A549 treated with ZK216348 at 1 μM for 4 hours (cell line): Measurements from ENCODE around the gene OR6B2. TPM values are rescaled to one million over a fixed set of nuclear protein-coding genes. Genes with fewer than 3 reads are reported as not detected.

Experiments
- total RNA-seq: library from RNA; stranded (reverse); fragments of 200-300 nt; extraction: Qiagen RNA extraction; gene quantifications from 5 replicates; pipeline ENCODE4 v1.2.3, GENCODE V29; 2022; ENCODE audit warnings: low read depth

OR6B2 gene
- not detected in 5 replicates for total RNA-seq

DNA sequence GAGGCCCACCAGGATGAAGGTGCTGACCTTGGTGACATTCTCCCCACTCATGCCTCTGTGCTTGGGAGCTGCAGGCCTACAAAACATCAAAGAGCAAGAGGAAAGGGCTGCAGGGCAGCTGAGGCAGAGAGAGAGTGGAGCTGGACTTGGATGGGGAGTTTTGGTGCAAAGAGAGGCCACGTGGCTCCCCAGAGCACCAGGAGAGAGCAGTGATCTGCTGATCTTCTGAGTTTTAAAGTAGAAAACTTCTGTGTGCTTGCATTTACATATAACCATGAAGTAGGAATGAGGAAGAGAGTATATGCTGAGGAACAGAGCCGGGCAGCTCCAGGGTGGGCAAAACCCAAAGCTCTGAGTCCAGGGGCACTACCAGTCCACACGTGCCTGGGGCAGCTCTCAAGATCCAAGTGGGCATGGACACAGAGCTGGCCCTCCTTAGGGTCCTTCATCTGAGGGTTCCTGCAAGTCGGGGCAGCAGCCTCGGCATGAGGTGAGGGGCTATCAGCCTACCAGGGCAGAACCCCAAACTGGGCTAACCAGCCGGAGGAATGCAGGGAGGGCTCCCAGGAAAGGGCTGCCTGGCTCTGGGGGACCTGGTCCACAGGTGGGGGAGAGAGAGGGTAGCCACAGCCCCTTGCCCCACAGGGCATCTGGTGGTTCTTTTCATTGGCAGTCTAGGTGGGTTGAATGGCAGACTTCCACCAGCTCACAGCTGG is at the start of gene OR6B2:
OR6B2 (minus strand) TSS at position 51 of the 716 bp plus-strand sequence; CDS start at position 51, 0 bp downstream.

DNA sequence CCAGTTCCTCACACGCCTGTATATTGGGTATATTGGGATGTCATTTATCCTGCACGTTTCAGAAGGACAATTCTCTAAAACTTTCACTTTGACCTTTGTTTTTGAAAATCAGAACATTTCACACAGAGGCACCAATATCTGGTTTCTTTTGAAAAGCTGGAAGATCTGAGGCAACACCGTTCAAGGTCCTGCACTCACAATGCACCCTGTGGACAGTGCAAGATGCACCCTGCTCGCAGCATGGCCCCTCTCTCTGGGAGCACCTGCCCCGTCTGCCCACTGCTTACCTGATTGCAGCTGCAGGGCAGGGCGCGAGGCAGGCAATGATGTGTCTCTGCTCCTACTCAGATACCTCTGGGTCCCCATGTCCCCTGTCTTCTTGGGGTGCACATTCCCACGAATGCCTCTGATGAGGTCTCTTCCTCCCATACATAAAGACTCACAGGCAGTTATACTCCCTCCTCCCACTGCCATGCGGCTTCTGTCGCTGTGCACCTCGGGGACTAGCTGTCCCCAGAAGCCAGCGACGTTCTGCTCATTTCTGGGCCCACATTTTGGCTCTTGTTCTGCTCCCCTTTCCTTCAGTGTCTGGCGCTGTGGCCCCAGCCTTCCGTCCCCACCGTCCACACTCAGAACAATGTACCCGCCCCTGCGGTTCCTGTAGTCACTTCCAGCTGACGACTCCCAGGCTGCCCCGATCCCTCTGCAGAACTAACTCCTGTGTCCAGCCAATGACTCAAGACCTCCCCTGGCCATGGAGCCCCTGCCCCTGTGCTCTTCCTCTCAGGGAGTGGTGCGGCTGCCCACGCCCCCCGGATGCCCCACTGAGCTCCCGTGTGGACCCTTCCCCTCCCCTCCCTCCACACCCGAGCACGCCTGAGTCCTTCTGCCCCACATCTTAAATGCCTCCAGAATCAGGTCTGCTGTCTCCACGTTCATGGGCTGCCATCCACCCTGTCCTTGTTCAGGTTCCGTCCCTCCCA is 23.2 kb upstream of the OR6B2 start, which contains the start of gene OR6B3:
OR6B3 (minus strand) TSS at position 349 of the 983 bp plus-strand sequence.

Other genes with a start within 250 kb of the OR6B2 start
- gene NDUFA10, start 5.1 kb downstream of the OR6B2 start, total RNA-seq = 128 to 140 TPM (median 130 TPM) in 5 replicates
- not detected in 5 replicates for gene OR6B3, start 23.1 kb upstream of the OR6B2 start, total RNA-seq
- gene COPS9, start 105.9 kb upstream of the OR6B2 start, total RNA-seq = 234 to 310 TPM (median 273 TPM) in 5 replicates
- gene OTOS, start 110.2 kb upstream of the OR6B2 start, total RNA-seq = not detected in 5 replicates